Stimulated activated CD4-positive, alpha-beta T cell treated with anti-CD3 and anti-CD28 coated beads, Interleukin-2, amount 100 ng/mL, for 4 hours (primary cell): Measurements from ENCODE around the gene SHC3.

Source experiments
- DNase-seq: peaks from one replicate; pipeline ENCODE4 v3.0.0-alpha.2; 2020; ENCODE audit warnings: low read depth

The SHC3 gene

DNA sequence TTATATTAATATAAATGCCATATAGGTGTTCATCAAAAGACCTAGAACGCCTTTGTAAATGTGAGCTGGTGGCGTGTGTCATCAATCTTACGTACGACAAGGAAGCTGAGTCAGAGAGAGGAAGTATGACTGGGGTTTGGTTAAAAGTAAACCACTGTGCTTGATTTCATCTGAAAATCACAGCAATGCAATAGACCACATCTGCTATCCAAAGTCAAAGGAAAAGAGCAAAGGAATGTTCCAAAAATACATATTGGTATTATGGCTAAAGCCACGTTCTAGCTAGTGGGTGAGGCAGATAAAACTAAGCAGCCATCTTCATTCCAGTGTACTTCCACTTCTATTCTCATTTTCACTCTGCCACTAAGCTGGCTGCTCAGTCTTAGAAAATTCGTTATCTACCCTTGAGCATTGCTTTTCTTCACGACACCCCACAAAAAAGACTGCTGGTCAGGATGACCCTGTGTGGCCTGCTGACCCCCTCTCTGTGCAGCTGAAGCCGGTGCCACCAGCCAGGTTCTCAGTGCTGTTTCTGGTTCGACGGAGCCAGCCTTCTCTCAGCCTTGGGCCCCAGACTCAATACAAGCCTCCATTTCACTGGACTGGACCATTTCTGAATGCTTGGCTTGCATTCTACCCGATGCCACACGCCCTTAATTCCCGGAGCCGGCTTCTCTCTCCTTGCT, 23.8 kb downstream of the SHC3 start:
- peak; percentile 27 for DNase-seq

DNA sequence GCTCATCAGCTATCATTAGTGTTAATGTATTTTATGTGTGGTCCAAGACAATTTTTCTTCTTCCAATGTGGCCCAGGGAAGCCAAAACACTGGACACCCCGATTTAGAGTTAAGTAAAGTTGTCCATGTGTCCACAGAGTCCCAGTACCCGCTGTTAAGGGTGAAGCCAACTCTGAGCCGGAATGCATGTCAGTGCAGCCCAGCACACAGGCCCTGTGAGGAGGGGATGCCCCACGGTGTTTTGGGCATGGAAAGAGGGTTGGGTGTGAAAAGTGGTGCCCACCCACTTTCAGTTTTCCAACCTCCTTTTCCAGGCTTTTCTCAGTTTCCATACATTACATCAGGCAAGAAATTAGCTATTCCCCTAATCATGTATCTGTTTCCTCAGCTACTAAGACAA, 24.4 kb downstream of the SHC3 start:
- DNase-seq: peak; percentile 16

DNA sequence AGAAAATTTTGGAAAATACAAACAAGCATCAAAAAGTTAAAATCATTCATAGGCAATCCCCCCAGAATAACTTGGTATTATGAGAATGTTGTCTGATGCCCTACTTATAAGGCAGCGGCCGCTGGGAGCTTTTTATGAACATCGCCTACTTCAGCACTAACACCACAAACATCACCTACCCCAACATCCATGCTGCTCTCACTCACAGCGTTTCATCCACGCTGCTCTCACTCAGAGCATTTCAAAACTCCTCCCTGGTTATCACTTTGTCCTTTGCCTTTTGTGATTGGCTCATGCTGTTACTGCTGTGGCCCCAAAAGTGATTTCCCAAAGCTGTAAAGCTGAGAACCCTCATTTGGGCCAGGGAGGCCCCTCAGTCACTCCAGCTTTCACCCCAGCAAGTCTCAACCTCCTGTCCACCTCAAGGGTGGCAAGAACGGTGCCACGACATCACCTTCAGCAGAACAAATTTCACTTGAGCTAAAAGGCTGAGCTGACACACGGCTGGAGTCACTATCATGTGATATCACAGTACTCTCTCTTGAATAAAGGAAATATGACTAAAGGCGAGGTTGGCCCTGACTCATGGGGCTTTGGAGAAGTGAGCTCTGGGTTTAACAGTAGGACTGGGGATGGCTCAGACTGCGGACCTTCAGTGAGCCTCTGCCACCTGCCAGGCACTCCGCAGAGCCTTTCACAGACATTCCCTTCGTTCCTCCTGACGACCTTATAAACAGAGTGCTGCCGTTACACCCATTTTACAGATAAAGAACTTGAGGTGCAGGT, 25.2 kb downstream of the SHC3 start:
- peak; percentile 31 for DNase-seq

DNA sequence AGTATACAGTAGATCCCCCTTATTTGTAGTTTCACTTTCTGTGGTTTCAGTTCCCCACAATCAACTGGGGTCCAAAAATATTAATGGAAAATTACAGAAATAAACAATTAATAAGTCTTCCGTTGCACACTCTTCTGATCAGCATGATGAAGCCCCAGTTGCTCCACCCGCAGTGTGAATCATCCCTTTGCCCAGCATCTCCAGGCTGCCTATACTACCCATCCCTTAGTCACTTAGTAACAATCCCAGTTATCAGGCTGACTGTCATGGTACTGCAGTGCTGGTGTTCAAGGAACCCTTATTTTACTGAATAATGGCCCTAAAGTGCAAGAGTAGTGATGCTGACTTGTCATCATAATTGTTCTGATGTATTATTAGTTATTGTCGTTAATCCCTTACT, 28.9 kb downstream of the SHC3 start:
- DNase-seq: no peak

DNA sequence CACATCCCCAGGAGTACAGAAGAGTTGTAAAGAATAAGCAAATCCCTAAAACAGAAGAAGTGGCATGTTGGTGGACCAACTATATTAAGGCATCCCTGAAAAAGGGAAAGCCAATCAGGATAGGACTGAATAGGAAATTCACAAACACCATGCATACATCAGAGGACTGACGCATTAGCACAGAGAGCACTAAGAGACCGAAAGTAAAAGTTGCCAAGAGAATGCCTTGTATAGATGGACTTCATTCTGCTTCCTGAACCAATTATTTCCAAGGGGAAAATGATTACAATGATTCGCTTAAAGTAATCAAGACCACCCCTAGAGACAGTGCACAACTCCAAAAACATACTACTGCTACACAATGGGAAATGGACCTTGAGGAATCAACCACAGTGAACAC, 33.5 kb downstream of the SHC3 start:
- DNase-seq: no peak

DNA sequence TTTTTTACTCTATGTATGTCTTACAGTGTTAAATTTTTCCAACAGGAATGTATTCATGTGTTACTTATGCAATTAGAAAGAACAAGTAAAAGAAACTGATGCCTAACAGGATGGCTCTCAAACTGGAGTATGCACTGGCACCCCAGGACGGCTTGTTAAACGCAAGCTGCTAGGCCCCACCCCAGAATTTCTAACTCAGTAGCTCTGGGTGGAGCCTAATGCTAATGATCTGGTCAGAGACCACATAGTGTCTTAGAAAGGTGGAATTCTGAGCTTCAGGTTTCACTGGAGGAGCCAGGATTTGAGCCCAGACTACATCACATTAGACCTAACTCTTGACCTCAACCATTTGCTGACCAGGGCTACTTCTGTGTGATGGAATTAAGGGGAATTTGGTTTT, 34.4 kb downstream of the SHC3 start:
- DNase-seq: no peak

DNA sequence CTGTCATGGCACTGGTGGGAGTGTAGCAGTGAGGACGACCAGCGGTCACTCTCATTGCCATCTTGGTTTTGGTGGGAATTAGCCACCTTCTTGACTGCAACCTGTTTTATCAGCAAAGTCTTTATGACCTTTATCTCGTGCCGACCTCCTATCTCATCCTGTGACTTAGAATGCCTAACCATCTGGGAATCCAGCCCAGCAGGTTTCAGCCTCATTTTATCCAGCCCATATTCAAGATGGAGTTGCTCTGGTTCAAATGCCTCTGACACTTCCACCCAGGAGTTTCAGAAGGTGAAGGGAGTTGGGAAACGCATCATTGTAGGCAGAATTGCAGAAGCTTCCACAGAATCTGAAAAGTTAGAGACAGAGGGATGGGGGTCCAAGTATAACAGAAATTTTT, 35.4 kb downstream of the SHC3 start:
- no peak for DNase-seq

DNA sequence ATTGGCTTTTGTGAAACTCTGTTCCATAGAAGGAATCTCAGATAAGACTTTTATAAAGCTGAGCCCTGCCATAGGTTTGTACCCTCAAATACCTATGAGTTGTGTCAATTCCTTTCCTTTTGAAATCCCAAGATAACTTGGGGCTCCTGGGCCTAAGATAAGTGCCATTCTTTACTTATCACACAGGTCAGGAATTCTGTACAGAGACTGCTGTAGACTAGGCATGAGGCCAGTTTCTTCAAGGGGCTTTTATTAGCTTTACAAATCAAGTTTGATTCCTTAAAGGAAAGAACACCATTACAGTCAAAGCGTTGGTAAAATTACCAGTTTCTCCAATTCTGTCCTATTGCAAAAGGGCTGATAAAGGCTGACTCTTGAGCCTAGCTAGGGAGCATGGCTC, 39.2 kb downstream of the SHC3 start:
- DNase-seq: no peak

DNA sequence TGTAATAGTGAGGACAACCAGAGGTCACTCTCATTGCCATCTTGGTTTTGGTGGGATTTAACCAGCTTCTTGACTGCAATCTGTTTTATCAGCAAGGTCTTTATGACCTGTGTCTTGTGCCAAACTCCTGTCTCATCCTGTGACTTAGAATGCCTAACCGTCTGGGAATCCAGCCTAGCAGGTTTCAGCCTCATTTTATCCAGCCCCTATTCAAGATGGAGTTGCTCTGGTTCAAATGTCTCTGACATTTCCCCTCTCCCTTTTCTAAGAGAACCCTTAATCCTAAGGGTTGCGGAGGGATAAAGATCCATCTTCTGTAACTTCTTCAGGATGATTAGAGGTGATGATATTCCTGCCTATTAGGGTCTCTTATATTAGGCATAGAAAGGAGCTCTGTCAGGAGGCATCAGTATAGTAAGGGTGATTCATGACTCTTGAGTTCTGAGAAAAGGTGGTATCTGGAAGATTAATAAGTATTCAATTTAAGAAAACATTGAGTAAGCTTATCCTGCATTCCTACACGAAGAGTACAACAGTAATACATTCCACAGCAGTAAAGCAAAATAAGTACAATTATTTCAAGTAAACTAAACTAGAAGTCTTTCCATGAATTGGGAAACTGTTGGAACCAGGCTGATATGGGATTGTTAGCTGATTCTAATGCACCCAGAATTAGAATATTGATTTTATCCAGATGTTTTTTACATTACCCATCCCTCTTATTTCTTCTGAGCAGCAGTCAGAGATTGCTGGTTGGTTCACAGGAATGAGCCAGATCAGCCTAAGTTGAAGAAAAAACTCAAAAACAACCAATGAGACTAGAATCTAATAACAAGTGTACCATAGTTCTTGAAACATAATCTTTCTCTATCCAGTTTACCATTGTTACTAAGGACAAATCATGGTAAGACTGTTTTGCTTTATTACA, 39.9 kb downstream of the SHC3 start:
- no peak for DNase-seq

DNA sequence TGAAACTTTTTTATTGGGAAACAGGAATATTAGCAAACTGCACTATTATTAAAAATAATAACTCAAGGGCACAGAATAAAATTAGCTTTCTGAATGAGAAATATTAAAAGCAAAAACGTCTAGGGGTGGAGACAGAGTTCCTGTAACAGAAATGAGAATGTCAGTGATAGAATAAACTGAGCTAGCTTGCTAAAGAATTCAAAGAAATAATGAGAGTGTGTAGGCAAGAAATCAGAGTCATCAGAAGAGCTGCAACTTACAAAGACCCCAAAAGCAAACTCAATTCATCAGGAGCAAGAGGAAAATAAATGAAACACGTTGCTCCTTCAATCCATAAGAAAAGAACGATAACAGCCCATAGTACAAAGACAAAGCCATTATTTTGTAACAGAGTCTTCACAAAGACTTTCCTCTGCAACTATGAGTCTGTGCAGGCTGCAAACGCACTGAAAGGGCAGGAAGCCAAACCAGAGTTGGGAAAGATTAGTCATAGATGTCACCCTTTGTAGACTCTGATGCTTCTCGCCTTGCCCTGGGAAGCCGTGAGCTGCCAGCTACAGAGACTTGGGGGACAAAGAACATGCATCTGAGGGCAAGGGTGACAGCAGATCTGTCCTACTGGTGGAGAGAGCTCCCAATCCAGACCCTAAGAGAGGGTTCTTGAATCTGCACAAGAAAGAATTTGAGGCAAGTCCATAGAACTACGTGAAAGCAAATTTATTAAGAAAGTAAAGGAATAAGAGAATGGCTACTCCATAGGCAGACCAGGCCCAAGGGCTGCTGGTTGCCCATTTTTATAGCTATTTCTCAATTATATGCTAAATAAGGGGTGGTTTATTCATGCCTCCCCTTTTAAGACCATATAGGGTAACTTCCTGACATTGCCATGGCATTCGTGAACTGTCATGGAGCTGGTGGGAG, 40.8 kb downstream of the SHC3 start:
- no peak for DNase-seq

DNA sequence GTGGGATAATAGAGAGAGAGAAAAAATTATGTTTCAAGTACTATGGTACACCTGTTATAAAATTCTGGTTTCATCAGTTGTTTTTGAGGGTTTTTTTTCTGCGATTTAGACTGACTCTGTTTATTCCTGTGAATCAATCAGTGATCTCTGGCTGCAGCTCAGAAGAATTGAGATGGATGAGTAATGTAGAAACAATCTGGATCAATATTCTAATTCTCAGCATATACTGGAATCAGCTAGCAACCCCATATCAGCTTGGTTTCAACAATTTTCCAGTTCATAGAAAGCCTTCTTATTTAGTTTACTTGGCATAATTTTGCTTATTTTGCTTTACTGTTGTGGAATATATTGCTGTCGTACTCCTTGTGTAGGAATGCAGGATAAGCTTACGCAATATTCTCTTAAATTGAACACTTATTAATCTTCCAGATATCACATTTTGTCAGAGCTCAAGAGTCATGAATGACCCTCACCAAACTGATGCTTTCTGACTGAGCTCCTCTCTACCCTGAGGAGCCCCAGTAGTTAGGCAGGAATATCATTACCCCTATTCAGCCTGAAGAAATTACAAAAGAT, 42.9 kb downstream of the SHC3 start:
- no peak for DNase-seq

DNA sequence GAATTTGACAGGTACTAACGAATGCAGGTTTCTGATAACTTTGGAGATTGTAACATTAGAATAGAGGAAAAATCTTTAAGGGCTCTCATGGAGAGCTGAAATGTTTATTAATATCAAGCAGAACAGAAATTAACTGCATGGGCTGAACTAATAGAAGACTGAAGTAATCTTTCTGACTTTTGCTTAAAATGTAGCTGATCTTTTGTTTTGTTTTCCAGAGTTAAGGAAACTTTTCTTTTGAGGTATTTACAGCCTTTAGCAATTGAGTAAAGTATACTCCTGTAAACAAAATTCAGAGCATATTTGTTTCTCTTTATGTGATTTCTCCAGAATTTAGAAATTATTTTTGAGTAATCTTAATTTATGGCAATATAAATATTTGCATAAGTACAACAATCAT, 43.9 kb downstream of the SHC3 start:
- DNase-seq: no peak

DNA sequence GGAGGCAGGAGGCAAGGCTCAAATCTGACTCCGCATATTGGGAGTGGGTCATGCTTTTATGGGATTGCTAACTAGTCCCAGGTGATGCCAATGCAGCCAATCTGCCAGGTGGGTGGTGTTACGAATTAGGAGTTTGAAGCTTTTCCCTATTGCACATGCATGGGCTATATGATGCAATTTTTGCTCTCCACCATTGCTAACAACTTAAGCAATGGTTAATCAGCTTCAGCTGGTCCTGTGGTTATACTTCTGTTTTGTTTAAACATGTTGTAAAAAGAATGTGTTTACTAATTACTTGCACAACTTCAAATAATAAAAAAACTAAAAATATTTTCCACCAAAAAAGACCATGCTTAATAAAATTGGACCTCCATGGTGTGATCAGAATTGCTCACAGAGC, 55.7 kb downstream of the SHC3 start:
- no peak for DNase-seq

DNA sequence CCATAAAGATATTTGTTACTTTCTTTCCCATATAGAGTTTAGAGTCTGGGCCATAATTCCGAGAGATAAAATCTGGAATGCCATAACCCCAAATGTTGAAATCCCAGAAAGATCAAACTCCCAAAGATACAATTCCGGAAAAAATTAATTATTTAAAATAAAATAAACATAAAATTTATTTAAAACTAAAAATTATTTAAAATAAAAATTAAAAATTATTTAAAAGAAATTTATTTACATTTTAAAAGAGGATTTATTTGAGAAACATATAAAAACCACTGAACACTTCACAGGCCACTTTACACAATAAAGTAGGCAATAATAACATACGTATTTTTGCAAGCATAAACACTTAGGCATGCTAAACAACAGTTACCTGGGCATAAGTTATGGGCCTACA, 57.9 kb downstream of the SHC3 start:
- no peak for DNase-seq

DNA sequence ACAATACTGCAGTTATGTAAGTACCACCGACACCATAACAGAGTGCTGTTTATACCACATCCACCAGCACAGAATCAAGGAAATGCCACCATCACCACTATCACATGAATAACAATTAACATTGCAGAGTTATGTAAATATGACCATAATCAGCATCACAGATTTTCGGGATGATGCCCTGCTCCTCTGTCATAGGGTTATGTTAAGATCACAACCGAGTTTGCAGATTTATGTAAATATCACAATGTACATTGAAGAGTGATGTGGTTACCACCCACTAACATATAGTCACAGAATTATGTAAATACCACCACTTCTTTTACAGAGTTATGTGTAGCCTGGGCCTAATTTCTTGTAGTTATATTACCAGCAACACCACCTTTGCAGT, 61.8 kb downstream of the SHC3 start:
- DNase-seq: no peak

DNA sequence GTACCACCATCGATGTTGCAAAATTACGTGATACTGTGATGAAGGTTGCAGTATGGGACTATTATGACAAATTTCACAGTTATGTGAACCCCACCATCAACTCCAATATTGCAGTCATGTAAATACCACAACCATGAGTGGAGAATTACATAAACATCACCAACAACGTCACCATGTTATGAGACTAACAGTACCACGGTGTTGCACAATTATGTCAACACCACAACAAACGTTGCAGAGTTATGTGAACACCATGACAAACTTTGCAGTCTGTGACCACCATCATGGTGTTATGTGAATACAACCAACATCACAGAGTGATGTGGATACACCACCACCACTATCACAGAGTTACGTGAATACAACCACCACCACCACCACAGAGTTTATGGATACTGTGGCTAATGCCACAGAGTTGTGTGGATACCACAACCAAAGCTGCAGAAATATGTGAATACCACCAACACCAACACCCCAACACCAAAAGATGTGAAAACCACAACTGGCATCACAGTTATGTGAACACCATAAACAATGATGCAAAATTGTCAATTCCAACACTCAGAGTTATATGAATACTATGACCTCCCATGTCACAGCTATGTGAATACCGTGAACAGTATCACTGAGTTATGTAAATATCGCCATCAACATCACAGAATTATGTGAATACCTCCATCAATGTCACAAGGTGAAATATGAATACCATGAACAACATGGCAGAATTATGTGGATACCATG, 62.4 kb downstream of the SHC3 start:
- DNase-seq: no peak

DNA sequence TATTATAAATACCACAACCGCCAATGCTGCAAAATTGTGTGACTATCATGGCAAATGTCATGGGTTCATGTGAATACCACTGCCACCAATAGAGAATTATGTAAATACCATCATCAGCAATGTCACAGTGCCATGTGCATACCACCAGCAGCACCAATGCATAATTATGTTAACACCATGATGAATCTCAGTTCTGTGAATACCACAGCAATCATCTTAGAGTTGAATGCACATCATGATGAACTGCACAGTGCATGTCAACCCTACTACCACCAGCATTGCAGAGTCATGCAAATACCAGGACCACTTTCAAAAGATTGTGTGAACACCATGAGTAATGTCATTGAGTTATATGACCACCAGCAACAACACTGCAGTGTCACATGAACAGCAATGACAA, 63.2 kb downstream of the SHC3 start:
- DNase-seq: no peak

DNA sequence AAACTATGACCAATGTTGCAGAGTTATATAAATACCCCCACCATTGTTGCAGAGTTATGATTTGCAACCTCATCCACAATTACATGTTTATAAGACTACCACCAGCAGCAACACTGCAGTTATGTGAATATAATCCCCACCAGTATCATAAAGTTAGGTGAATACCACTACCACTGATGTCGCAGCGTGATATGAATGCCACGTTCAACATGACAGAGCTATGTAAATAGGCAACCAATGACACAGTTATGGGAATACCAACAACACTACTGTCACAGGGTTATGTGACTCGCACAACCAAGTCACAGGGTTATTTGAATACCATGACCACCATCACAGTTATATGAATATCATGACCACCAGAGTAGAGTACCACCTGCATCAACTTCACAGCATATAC, 63.9 kb downstream of the SHC3 start:
- no peak for DNase-seq

DNA sequence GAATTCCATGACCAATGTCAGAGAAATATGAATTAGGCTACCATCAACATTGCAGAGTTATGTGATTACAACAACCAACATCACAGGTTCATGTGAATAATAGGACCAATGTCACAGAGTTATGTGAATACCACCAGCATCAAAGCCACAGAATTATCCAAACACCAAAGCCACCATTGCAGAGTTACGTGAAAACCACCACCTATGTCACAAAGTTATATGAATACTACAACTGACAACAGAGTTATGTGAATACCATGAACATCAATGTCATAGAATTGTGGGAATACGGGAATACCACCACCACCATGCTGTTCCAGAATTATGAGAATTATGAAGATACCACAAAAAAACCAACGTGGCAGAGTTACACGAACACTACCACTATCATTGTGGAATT, 64.8 kb downstream of the SHC3 start:
- no peak for DNase-seq

DNA sequence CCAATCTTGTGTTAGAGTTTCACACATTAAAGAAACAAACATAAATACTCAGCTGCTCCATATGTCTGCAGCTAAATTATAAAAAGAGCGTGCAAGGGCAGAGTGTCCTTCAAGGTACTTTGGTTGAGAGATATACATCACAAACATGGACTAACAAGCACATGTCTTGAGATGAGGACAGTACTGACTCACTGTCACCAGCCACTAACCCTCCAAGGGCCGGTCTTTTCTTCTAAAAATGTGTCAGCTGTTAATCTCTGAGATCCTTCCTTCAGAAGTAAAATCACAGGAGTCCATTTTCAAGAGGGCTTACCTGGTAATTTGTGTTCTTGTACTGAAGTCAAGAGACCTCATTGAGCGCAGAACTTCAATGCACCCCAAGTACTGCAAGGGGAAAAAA, 66.4 kb downstream of the SHC3 start:
- DNase-seq: no peak

DNA sequence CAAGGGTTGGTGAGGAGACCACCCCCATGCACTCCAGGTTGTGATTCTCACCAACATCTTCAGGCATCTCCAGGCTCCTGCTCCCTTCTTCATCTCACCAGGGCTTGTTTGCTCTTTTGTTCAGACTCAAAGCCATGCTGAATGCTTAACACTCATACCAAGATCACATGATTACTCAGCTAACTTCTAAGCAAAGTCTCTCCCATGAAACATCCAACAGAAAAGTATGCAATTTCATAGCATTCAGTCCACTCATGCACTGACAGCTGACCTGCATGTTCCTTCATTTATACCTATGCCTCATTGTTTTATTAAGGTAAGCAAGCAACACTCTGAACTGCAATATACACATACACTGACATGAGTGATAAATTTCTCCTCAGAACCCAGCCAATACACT, 69.0 kb downstream of the SHC3 start:
- DNase-seq: no peak
